HG02852 (cell line): Measurements from ENCODE around the gene RSU1.
A peak's percentile ranks its signal among the peaks of the same experiment; 100 is the strongest.

Experiments used
- ATAC-seq: cut with Tn5 transposase; IDR thresholded peaks from one replicate; pipeline ENCODE4 v1.9.1; 2021; ENCODE audit warnings: mild to moderate bottlenecking, moderate library complexity; ENCODE audit not compliant: unreplicated experiment

The RSU1 gene

DNA sequence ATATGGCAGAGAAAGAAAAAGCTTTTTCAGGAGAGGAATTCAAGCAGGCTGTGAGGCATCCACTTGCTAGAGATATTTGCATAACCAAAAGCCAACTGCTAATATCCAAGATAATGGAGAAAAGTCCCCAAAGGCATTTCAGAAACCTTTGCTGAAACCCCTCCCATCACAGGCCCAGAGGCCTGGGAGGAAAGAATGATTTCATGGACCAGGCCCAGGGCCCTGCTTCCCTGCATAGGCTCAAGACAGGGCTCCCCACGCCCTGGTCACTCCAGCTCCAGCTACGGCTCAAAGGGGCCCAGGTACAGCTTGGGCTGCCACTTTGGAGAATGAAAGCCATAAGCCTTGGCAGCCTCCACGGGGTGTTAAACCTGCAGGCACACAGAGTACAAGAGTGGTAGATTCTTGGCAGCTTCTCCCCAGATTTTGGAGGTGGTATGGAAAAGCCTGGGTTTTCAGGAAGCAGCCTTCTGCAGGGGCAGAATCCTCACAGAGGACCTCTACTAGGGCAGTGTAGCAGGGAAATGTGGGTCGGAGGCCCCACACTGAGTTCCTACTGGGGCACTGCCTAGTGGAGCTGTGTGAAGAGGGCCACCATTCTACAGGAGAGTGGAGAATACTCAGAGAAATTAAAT is 5.6 kb upstream of the RSU1 start:
- no peak for ATAC-seq

DNA sequence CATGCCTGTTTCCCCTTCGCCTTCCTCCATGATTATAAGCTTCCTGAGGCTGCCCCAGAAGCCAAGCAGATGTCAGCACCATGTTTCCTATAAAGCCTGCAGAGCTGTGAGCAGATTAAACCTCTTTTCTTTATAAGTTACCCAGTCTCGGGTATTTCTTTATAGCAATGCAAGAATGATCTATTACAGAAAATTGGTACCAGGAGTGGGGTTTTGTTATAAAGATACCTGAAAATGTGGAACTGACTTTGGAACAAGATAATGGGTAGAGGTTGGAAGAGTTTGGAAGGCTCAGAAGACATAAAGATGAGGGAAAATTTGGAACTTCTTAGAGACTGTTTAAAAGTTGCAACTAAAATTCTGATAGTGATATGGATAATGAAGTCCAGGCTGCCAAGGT is 4.8 kb upstream of the RSU1 start:
- no peak for ATAC-seq

- no peak for ATAC-seq
These were observed 3.2 kb upstream of the RSU1 start for GRCh38 chr10:16820421-16820820.

DNA sequence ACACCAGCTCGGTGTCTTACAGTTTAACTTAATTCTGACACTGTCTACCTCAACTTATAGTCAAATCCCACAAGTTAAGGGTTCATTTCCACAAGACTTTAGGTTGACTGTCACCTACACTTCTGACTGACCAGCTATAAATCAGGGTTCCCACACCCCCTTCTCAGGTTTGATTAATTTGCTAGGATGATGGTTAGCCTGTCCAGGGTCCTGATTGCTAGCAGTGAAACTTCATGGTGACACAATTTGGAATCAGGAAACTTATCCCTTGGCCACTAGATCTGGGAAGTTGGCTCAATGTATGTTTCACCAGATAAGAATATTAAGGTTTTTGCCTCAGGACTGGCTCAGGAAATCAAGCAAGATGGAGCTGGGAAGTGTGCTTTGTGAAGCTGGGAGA is 2.8 kb upstream of the RSU1 start:
- ATAC-seq: no peak

GRCh38 chr10:16819436-16819835 is 2.2 kb upstream of the RSU1 start:
- ATAC-seq: no peak

DNA sequence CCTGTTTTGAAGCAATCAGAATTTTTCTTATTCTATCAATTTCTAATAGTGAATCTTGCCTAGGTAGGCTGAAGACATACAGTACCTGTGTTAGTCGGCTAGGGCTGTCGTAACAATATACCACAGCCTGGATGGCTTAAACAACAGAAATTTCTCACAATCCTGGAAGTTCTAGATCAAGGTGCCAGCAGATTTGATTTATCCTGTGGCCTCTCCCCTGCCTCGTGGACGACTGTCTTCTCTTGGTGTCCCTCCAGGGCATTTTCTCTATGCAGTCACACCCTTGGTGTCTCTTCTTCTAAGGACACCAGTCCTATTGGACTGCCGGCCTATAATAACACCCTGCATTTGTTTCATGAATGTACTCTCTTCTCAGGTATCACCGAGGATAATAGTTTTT is 1.8 kb upstream of the RSU1 start:
- ATAC-seq: no peak

DNA sequence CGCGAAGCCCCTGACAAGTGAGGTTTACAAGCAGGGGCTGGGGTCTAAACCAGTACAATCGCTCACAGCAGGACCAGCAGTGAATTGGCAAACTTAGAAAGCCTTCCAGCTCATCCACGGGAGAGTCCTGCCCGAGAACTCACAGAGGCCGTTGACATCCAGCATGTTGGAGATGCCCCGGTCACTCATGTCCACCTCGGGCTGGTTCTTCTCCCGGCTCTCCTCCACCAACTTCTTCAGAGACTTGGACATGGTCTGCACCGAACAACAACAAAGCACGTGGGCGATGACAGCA is 447 bp downstream of the RSU1 start:
- no peak for ATAC-seq

DNA sequence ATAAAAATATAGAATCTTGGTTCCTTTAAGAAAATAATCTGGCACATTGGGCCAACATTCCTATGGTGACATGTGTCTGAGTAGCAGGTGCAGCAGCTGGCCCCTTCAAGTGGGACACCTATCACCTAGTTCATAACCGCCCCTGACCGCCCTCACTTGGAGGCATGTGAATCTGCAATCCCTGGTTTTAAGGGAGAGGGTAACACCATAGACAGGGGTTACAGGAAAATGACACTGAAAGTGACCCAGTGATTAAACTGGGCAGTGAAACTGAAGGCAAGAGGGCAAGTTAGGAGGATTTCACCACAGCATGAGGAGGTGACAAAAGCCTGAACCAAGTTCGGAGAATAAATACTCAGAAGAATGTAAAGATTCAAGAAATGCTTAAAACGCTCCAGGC is 1.1 kb downstream of the RSU1 start:
- no peak for ATAC-seq

DNA sequence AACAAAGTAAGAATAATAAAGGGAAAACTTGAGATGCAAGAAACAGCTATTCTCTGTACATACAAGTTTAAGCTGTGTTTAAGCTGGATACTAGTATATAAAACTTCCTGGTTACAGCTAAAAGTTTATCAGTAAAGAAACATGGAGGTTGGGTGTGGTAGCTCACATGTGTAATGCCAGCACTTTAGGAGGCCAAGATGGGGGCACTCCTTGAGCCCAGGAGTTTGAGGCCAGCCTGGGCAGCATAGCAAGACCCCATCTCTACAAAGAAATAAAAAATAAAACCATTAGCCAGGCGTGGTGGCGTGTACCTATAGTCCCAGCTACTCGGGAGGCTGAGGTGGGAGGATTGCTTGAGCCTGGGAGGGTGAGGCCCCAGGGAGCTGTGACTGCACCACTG is 3.2 kb downstream of the RSU1 start:
- no peak for ATAC-seq

DNA sequence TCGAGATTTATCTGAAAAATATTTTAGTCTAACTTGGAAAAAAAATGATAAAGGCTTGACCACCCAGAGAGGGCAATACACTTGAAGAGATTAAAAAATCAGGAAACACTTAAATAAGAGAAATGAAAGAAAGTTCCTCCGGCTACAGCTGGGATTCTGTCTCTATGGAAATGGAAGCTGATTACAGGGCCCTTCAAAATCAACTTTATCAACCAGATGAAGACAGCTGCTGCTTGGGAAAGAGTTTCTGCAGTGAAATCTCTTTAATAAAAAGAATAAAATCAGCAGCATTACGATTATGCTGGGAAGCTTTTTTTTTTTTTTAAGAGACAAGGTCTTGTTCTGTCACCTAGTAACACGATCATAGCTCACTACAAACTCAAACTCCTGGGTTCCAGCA is 4.5 kb downstream of the RSU1 start:
- ATAC-seq: no peak

- ATAC-seq: no peak
These were observed 5.5 kb downstream of the RSU1 start for GRCh38 chr10:16811765-16812164.

DNA sequence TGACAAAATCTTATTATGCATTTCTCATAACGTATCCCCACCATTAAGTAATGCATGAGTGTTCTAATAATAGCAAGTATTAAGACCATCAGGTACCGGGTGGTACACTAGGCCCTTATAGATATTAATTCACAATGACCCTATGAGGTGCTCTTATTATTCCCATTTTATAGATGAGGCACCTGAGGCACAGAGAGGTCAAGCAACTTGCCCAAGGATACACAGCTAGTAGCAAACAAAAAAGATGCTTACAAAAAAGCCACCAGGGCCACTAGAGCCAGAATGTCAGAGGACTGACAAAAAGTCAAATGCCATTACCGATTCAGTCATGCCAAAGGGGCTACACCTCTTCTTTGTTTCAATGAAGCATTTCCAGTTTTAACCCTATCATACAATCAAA is 5.9 kb downstream of the RSU1 start:
- ATAC-seq: no peak

DNA sequence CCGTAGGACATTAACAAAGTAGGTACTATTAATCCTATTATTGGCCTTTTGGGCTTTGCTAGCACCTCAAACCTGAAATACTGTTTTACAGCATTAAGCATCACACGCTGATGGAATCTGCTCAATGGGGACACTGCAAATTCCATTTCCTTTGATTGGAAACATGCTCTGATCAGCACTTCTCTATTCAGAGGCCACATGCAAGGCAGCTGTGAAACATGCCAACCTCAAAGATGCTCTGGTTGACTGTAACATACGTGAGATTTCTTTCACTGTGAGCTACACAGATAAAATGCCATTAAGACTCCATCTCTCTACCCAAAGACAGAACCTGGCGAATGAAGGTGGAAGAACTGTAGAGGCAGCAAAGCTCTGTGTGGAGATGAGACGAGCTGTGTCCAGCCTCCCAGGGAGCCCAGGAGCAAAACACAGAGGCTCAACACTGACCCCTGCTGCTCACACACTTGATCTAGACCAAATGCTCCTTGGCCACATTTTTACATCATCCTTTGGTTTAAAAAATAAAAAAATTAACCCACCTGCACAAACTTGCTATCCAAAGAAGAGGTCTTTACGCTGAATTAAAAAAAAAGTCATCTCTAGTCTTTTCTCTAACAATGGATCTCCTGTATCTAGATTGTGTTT is 8.0 kb downstream of the RSU1 start:
- ATAC-seq: peak; percentile 93

DNA sequence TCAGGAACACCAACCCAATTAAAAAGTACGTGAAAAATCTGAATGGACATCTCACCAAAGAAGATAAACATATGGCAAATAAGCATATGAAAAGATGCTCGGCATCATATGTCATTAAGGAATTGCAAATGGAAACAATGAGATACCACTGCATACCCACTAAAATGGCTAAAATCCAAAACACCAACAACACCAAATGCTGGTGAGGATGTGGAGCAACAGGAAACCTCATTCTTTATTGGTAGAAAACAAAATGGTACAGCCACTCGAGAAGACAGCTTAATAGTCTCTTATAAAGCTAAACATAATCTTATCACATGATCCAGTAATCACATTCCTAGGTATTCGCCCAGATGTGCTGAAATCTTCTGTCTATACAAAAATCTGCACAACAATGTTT is 13.1 kb downstream of the RSU1 start:
- ATAC-seq: no peak

DNA sequence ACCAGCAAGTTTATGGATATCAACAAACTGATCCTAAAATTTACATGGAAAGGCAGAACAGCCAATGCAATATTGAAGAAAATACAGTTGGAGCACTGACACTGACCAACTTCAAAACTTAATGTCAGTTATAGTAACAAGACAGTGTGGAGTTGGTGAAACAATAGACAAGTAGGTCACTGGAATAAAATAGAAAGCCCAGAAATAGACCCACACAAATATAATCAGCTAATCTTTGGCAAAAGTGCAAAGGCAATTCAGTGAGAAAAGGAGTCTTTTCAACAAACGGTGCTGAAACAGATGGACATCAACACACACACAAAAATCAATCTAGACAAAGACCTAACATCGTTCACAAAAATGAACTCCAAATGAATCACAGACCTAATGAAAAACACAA is 13.8 kb downstream of the RSU1 start:
- ATAC-seq: no peak

- ATAC-seq: peak; percentile 91
These were observed 17.6 kb downstream of the RSU1 start for GRCh38 chr10:16799621-16800020.

DNA sequence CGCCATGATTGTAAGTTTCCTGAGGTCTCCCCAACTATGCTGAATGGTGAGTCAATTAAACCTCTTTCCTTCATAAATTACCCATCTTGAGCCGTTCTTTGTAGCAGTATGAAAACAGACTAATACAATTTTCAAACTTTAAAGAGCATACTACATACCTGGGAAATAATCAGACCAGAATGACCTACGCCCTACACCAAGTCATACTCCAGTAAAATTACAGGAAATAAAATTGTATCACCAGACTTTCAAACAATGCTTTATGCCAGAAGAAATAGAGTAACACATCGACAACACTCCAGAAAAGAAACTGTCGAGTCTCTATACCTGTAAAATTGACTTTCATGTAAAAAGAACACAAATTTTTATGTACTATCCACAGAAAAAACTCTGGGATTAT is 18.7 kb downstream of the RSU1 start:
- no peak for ATAC-seq

DNA sequence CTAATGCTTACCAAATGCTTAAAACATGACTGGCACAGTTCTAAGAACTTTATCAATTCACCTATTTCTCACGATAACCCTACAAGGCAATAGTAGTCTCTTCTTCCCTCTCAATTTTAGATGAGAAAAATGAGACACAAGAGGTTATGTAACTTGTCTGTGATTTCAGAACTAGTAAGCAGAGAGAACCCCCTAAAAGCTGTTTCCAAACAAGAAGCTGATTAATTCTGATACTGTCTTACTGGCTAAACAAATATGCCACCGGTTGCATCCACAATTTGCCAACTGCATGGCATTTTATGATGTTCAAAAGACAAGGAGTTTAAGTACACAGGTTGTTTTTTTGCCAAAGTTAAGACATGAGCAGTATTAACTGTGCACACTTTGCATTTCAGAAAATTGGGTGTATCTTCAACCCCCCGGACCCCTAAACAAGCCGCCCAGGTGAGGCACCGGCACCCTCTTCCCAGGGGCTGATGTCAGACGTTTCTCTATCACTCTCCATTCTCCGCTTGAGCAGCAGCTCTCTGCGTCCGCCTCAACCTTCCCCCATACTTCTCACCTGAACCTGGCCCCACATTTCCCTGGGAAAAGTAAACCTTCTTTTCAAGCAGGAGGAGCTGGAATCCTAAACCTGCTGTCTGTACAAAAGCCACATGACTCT is 21.7 kb downstream of the RSU1 start:
- no peak for ATAC-seq

- no peak for ATAC-seq
These were observed 23.2 kb downstream of the RSU1 start for GRCh38 chr10:16794005-16794404.

GRCh38 chr10:16792675-16793074 is 24.5 kb downstream of the RSU1 start:
- no peak for ATAC-seq

DNA sequence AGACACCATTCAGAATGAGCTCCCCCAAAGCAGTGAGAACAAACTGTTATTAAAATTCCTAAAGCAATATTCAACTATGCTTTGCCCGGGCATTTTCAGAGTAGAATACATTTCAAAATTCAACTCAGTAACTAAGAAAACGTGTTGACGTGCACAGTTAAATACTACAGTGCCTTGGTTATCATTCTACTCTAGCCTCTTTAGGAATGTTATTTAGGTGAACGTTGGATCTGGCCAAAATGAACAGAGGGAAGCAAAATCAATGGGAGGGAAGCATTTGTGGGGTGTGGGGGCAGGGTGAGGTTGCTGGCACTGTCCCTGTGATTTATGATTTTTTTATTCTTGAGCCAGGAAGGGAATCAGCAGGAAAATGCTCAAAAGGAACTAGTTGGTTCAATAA is 27.5 kb downstream of the RSU1 start:
- no peak for ATAC-seq

- ATAC-seq: no peak
These were observed 28.0 kb downstream of the RSU1 start for GRCh38 chr10:16789261-16789660.

DNA sequence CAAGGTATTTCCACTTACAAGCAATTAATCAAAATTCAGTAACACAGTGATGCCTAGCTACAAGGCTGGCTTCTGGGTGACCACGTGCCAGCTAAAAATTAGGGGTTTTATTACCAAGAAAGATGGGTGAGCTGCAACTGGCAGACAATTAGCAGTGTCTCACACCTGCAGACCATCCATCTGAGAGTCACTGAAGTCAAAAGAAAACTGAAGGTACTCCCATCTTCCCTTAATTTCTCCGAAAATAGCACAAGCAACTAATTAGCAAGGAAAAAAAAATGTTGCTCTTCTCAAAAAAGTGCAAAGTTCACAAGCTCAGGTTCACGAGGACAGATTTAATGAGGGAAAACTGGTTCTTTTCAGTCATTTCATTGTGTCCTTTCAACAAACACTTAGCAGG is 28.4 kb downstream of the RSU1 start:
- ATAC-seq: no peak
